ENCODE results near the gene SPG7.

The SPG7 gene

GRCh38 chr16:89517128-89517527 lies 8.9 kb downstream of the SPG7 start:
- no peak for DNase-seq (ENCODE audit: low read depth)

- DNase-seq (ENCODE audit: low read depth): no peak
Observed at GRCh38 chr16:89519881-89520280, 11.7 kb downstream of the SPG7 start.

- DNase-seq (ENCODE audit: low read depth): no peak
Observed at GRCh38 chr16:89522287-89522686, 14.1 kb downstream of the SPG7 start.

- DNase-seq (ENCODE audit: low read depth): no peak
Observed at GRCh38 chr16:89523680-89524344, 15.6 kb downstream of the SPG7 start.

- no peak for DNase-seq (ENCODE audit: low read depth)
Observed at GRCh38 chr16:89525146-89525913, 17.1 kb downstream of the SPG7 start.

- DNase-seq (ENCODE audit: low read depth): no peak
Observed at GRCh38 chr16:89529097-89529496, 20.9 kb downstream of the SPG7 start.

GRCh38 chr16:89530401-89531381 lies 22.5 kb downstream of the SPG7 start:
- no peak for DNase-seq (ENCODE audit: low read depth)

GRCh38 chr16:89531821-89532526 lies 23.8 kb downstream of the SPG7 start:
- DNase-seq (ENCODE audit: low read depth): no peak

GRCh38 chr16:89534252-89534756 lies 26.1 kb downstream of the SPG7 start:
- peak; percentile 77 for DNase-seq (ENCODE audit: low read depth)

- DNase-seq (ENCODE audit: low read depth): no peak
Observed at GRCh38 chr16:89536371-89536770, 28.2 kb downstream of the SPG7 start.

- DNase-seq (ENCODE audit: low read depth): peak; percentile 11
Observed at GRCh38 chr16:89536886-89537548, 28.8 kb downstream of the SPG7 start.

- DNase-seq (ENCODE audit: low read depth): no peak
Observed at GRCh38 chr16:89537549-89537925, 29.3 kb downstream of the SPG7 start.

- DNase-seq (ENCODE audit: low read depth): no peak
Observed at GRCh38 chr16:89538286-89538685, 30.1 kb downstream of the SPG7 start.

GRCh38 chr16:89540557-89540956 lies 32.4 kb downstream of the SPG7 start:
- DNase-seq (ENCODE audit: low read depth): no peak

GRCh38 chr16:89541792-89542191 lies 33.6 kb downstream of the SPG7 start:
- no peak for DNase-seq (ENCODE audit: low read depth)

GRCh38 chr16:89544113-89544512 lies 35.9 kb downstream of the SPG7 start:
- no peak for DNase-seq (ENCODE audit: low read depth)

GRCh38 chr16:89544713-89545043 lies 36.5 kb downstream of the SPG7 start:
- DNase-seq (ENCODE audit: low read depth): no peak

GRCh38 chr16:89545044-89545830 lies 37.0 kb downstream of the SPG7 start:
- no peak for DNase-seq (ENCODE audit: low read depth)

- DNase-seq (ENCODE audit: low read depth): no peak
Observed at GRCh38 chr16:89545831-89546574, 37.8 kb downstream of the SPG7 start.

- no peak for DNase-seq (ENCODE audit: low read depth)
Observed at GRCh38 chr16:89546781-89547180, 38.6 kb downstream of the SPG7 start.
